ENCODE measurements around the gene RAB15. TPM values are rescaled to one million over a fixed set of nuclear protein-coding genes. Genes with fewer than 3 reads are reported as not detected.

Gene RAB15
- total and polyA plus RNA-seq, 2 donors (not counting 3 experiments of a cell fraction or from before 2014, with no cell fraction given) = 24.9 to 33.3 TPM

DNA sequence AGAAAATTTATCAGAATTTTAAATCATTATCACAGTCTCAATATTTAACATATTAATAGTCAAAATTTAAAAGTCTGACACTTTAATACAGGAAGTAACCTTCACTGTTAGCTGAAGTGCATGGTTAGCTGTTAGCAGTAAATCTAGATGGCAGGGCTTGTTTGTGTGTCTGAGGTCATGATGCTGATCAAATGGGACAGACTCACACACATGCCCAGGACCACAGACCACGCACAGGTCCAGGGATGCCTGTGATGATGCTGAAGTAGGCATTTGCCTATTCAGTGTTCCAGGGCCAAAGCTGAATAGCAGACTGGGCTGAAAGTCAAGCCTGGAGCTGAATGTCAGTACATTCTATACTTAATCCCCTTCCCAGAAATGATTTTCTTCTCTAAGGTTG lies 35.1 kb upstream of the RAB15 start:
- intact Hi-C loops (cut with micrococcal nuclease) (no loop called here), dilution Hi-C loops (cut with MboI; ENCODE audit: extremely low pct_ligation_motif_present, low sequenced_read_pairs) (no loop called here)
- Histone ChIP-seq H3K9me1 (replicated peaks; ENCODE audit: control insufficient read depth, extremely low read depth, insufficient read depth, low read length) (no peaks in the 10 kb centered on the region), H3K4me3 (replicated peaks in 1 of 3; ENCODE audit: insufficient read depth in 1 of 3, low read depth in 1 of 3, low read length in 3 of 3) (no peak overlapping the region), H4K20me1 (replicated peaks; ENCODE audit: control insufficient read depth, extremely low read depth, insufficient read depth, low read length) (no peaks in the 10 kb centered on the region), H3K9ac (replicated peaks; ENCODE audit: extremely low read depth, insufficient read depth, low read length) (no peak overlapping the region), H3K36me3 (ENCODE audit: control insufficient read depth in 2 of 2, extremely low read depth in 1 of 2, insufficient read depth in 2 of 2, low read length in 2 of 2) (no peaks in the 10 kb centered on the region), H3K27ac (ENCODE audit: insufficient read depth, low read depth, low read length) (no peak overlapping the region), H3K9me3 (replicated peaks; ENCODE audit: control insufficient read depth, insufficient read depth, low read length) (no peaks in the 10 kb centered on the region), H3K4me1 (ENCODE audit: control insufficient read depth, extremely low read depth, insufficient read depth, low read length) (no peaks in the 10 kb centered on the region), H3K79me2 (ENCODE audit: control insufficient read depth, insufficient read depth, low read length) (no peaks in the 10 kb centered on the region), H2AFZ (ENCODE audit: low read depth, low read length) (no peak overlapping the region), H3K27me3 (ENCODE audit: control insufficient read depth in 2 of 2, insufficient read depth in 2 of 2, low read length in 2 of 2) (no peaks in the 10 kb centered on the region), H3K4me2 (ENCODE audit: insufficient read depth, low read length) (no peak overlapping the region)
- ChIA-PET POLR2A (no interaction called here), CTCF (interaction anchor here (1.4 to 2.6 kb wide), 2 partner anchors 10 to 13 kb away, joined by 3 to 17 read pairs; no protein-coding TSS in a partner anchor)
- FAIRE-seq = no peak
- TF ChIP-seq, protein P1, sequence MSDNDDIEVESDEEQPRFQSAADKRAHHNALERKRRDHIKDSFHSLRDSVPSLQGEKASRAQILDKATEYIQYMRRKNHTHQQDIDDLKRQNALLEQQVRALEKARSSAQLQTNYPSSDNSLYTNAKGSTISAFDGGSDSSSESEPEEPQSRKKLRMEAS (IDR thresholded peaks at IDR 0.05; ENCODE audit: insufficient read depth, insufficient read length) = no peak
- TF ChIP-seq FOS (IDR thresholded peaks at IDR 0.05; ENCODE audit: borderline replicate concordance, insufficient read depth, low read length) (no peak), EZH2 (IDR thresholded peaks at IDR 0.05; ENCODE audit: borderline replicate concordance, low read depth, low read length, severe bottlenecking) (no peak), POLR2A (IDR thresholded peaks at IDR 0.05; ENCODE audit: low read depth, low read length) (no peak), CTCF (IDR thresholded peaks at IDR 0.05; ENCODE audit: extremely low read depth in 1 of 2, insufficient read depth in 1 of 2, low read depth in 1 of 2, low read length in 2 of 2) (no peak), POLR2AphosphoS5 (IDR thresholded peaks at IDR 0.05; ENCODE audit: insufficient read depth, low read depth, low read length) (no peak), JUN (IDR thresholded peaks at IDR 0.05; ENCODE audit: borderline replicate concordance, insufficient read depth, insufficient read length, low read depth) (no peak), GATA2 (IDR thresholded peaks at IDR 0.05; ENCODE audit: insufficient read depth, insufficient read length, low read depth, low read length) (no peak), MYC (IDR thresholded peaks at IDR 0.05; ENCODE audit: low read depth, low read length) (no peak)
- no TSS peak for BruUV-seq (replicated peaks)
- DNase-seq (ENCODE audit: low read depth, low spot score) = no peak

All from endothelial cell of umbilical vein (primary cell).